ENCODE measurements around the gene MYO1F.

- TF ChIP-seq CTCF (IDR thresholded peaks at IDR 0.05; ENCODE audit: borderline replicate concordance, extremely low read depth, low read length, poor library complexity, severe bottlenecking) (no peak), EZH2 (IDR thresholded peaks at IDR 0.05; ENCODE audit: borderline replicate concordance, low read depth, low read length, severe bottlenecking) (no peak)
Observed at GRCh38 chr19:8573316-8573715, 3.9 kb downstream of the MYO1F start.

Data from DND-41 (cell line).